HG02798 (cell line): ENCODE results near the gene ZNF71.
"Not testable (repeated sequence)": the region's sequence is repeated elsewhere in the genome, so short reads cannot be mapped to it uniquely, and the experiment has no call there.

Experiments used
- ATAC-seq: cut with Tn5 transposase; IDR thresholded peaks from one replicate; pipeline ENCODE4 v1.9.1; 2021; ENCODE audit warnings: mild to moderate bottlenecking; ENCODE audit not compliant: unreplicated experiment, poor library complexity

The ZNF71 gene

GRCh38 chr19:56619121-56619520, 24.0 kb downstream of the ZNF71 start:
- ATAC-seq, result no peak

- ATAC-seq, result no peak
Observed at GRCh38 chr19:56622374-56622773, 27.3 kb downstream of the ZNF71 start.

GRCh38 chr19:56623006-56623405, 27.9 kb downstream of the ZNF71 start:
- no peak for ATAC-seq

GRCh38 chr19:56625708-56626107, 30.6 kb downstream of the ZNF71 start:
- no peak for ATAC-seq

GRCh38 chr19:56633021-56633420, 37.9 kb downstream of the ZNF71 start:
- no peak for ATAC-seq

GRCh38 chr19:56637976-56638555, 43.0 kb downstream of the ZNF71 start:
- ATAC-seq, result no peak

- ATAC-seq, result no peak
Observed at GRCh38 chr19:56639217-56639616, 44.1 kb downstream of the ZNF71 start.

GRCh38 chr19:56642711-56643459, 47.8 kb downstream of the ZNF71 start, which contains the start of gene SMIM17:
Gene SMIM17 (plus strand): TSS chr19:56643159. CDS start chr19:56645668, 2,509 bp downstream.
- ATAC-seq, result no peak

- ATAC-seq, result no peak
Observed at GRCh38 chr19:56643460-56643955, 48.4 kb downstream of the ZNF71 start.

GRCh38 chr19:56654151-56654550, 59.0 kb downstream of the ZNF71 start:
- ATAC-seq, result no peak

GRCh38 chr19:56660381-56661107, 65.4 kb downstream of the ZNF71 start:
- ATAC-seq, result no peak

- ATAC-seq, result no peak
Observed at GRCh38 chr19:56661248-56661647, 66.1 kb downstream of the ZNF71 start.

- ATAC-seq, result no peak
Observed at GRCh38 chr19:56663931-56664500, 68.9 kb downstream of the ZNF71 start.

- no peak for ATAC-seq
Observed at GRCh38 chr19:56664511-56664910, 69.4 kb downstream of the ZNF71 start.

GRCh38 chr19:56667311-56667870, 72.3 kb downstream of the ZNF71 start:
- no peak for ATAC-seq

GRCh38 chr19:56668676-56669075, 73.6 kb downstream of the ZNF71 start:
- ATAC-seq, result no peak

- ATAC-seq, result no peak
Observed at GRCh38 chr19:56670401-56670960, 75.4 kb downstream of the ZNF71 start.

- ATAC-seq, result no peak
Observed at GRCh38 chr19:56670961-56671612, 76.0 kb downstream of the ZNF71 start.

- ATAC-seq, result no peak
Observed at GRCh38 chr19:56671613-56671994, 76.5 kb downstream of the ZNF71 start, which contains the start of gene ZNF835. Gene ZNF835 (minus strand): TSS chr19:56671757. CDS start chr19:56665198, 6,559 bp downstream.

- ATAC-seq, result not testable (repeated sequence)
Observed at GRCh38 chr19:56672610-56673009, 77.5 kb downstream of the ZNF71 start.
